GM18867 (cell line): ENCODE results near the gene COTL1.

Source experiments
- ATAC-seq: cut with Tn5 transposase; IDR thresholded peaks from one replicate; pipeline ENCODE4 v1.9.1; 2021; ENCODE audit warnings: mild to moderate bottlenecking, moderate library complexity; ENCODE audit not compliant: unreplicated experiment

Gene COTL1

DNA sequence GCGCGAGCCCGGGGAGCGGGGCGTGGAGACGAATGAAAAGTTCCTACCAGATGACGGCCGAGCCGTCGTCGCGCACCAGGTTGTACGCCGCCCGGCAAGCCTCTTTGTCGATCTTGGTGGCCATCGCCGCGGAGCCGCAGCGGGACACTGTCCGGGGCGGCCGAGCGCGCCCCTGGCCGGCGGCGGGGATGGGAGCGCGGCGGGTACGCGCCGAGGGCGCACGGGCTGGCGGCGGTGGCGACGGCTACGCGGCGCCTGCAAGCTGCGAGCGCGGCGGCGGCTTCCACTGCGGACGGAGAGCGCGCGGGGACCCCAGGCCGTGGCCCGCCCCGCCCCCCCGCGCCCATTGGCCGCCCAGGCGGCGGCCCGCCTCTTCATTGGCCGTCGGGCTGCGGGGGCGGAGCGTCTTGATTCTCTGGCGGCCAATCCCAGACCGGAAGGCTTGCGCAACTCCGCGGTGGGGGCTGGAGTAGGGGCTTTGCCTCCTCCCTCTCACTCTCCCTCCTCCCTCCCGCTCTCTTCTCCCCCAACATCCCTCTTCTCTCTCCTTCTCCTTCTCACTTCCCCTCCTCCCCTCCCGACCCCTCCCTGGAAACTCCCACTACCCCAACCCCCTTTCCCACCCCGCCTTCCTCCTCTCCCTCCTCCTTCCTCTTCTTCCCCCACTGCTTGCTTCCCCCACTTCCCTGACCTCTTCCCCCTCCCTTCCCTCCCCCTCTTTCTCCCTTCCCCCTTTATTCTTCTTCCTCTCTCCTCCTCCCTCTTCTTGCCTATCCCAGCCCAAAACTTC, at the start of gene COTL1:
COTL1 (minus strand) TSS at position 288 of the 790 bp plus-strand sequence; CDS start at position 124, 164 bp downstream.
- ATAC-seq, result peak; percentile 79

DNA sequence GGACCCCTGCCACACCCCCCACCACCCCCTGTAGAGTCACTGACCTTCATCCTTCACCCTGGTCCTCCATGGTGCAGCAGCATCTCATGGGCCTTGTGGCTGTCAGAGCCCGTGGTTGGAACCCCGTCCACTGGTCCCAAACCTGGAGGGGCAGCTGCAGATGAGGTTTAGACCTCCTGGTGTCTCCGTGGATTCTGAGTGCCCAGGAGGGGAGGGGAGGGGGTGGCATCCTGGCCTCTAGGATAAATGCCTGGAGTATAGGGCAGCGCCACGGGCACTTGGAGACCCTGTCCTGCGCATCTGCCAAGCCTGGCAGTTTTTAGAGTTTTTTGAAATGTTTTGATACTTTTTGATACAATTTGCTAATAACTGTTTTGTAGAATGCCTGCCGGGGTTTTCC, 48.0 kb upstream of the COTL1 start:
- ATAC-seq, result no peak

DNA sequence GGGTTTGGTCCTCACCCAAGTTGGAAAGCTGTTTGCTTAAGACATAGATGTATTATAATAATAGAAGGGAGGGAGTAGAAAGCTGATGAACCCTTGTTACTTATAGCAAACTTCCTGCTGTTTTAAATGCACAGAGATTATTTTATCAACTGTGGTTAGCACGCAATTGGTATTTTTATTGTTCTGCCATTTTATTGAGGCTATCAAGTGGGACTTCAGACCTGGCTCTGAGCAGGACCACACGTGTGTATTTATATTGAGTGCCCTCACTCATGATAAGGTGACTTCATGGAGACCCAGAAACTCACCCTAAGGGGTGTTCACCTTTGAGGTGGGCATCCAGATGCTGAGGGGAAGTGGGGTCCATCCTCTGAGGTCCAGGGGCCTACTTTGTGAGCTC, 47.5 kb upstream of the COTL1 start:
- no peak for ATAC-seq

GRCh38 chr16:84663433-84664101, 45.7 kb upstream of the COTL1 start:
- ATAC-seq, result peak; percentile 80

- ATAC-seq, result no peak
Measured at GRCh38 chr16:84662471-84662870, 44.6 kb upstream of the COTL1 start.

GRCh38 chr16:84661418-84662060, 43.7 kb upstream of the COTL1 start:
- ATAC-seq, result no peak

DNA sequence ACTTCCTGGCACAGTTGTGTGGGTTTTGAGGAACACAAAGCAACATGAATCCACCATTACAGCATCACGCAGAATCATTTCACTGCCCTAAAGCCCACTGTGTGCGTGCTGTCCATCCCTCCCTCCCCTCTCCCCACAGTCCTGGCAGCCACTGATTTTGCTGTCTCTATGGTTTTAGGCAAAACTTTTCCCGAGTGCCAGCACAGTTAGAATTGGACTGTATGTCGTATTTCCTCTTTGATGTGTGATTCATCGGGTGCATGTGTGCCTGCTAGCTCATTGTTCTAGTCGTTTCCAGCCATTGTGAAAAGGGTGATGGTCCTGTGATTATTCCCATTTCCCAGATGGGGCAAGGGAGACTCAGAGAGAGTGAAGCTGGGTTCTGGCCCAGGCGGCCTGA, 43.1 kb upstream of the COTL1 start:
- ATAC-seq, result no peak

GRCh38 chr16:84659656-84660300, 41.9 kb upstream of the COTL1 start:
- ATAC-seq, result no peak

DNA sequence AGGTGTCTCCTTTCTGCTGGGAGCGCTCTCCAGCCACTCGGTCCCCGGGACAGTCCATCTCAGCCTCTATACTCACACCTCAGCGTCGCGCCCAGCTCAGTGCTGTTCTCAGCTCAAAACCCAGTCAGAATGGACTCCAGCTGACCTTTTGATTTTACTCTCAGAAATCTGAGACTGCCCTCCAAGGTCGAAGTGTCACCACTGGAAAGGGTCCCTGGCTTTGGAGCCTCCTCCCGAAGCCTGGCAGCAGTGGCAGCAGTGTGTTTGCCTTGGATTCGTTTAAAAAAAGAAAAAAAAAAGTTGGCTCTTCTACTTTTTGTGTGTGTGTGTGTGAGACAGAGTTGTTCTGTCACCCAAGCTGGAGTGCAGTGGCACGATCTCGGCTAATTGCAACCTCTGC, 40.8 kb upstream of the COTL1 start:
- no peak for ATAC-seq

GRCh38 chr16:84657229-84657837, 39.5 kb upstream of the COTL1 start:
- no peak for ATAC-seq

- no peak for ATAC-seq
Measured at GRCh38 chr16:84656649-84657048, 38.8 kb upstream of the COTL1 start.

- ATAC-seq, result no peak
Measured at GRCh38 chr16:84654998-84655397, 37.1 kb upstream of the COTL1 start.

DNA sequence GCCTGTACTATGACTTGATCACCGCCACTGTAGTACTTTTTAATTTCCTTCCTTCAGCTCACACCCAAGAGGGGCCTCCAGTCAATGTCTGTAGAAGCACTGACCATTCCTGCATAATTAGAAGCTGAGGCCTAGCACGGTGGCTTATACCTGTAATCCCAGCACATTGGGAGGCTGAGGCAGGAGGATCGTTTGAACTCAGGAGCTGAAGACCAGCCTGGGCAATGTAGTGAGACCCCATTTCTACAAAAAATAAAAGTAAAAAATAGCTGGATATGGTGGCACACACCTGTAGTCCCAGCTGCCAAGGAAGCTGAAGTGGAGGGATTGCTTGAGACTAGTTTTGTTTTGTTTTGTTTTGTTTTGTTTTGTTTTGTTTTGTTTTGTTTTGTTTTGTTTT, 36.4 kb upstream of the COTL1 start:
- ATAC-seq, result no peak

GRCh38 chr16:84652566-84652965, 34.7 kb upstream of the COTL1 start:
- ATAC-seq, result no peak

GRCh38 chr16:84650062-84650991, 32.4 kb upstream of the COTL1 start:
- ATAC-seq, result no peak

GRCh38 chr16:84649511-84649861, 31.6 kb upstream of the COTL1 start:
- ATAC-seq, result no peak

DNA sequence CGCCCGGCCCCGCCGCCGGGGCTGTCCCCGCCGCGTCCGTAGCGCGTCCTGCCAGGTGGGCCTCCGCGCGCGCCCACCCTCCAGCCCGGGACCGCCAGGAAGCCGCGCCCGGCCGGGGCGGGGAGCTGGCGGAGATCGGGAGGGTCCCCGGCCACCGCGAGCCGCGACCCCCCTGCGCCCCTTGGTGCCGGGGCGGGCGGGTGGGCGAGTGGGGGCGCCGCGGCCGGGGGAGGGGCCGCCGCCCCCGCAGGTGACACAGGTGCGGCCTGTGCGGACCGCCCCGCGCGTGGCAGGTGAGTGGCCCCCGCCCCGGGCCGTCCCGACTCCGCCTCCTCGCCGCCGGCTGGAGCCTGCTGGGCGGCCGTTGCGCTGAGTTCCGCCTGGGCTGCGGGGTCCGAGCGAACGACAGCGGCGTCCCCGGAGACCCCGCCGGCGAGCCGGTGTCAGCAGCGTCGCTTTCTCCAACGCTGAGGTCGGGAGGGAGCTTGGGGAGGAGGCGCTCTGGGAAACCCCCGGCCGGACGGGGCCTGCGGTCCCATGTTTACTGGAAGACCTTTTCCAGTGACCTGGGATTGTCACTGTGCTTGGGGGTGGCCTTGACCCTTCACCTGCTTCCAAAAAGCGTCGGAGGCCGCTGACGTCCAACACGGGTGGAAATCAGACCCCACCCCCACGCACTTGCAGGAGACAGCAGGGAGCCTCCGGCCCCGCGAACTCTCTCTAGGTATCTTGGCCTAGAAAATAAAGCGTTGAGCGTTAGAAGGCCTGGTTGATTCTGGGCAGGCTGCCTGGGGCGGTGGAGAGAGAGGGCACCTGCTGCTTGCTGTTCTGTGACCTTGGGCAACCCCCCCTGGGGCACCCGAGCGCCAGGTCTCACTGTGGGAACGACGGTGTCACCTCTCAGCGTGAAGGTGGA, 31.0 kb upstream of the COTL1 start:
- peak; percentile 77 for ATAC-seq

DNA sequence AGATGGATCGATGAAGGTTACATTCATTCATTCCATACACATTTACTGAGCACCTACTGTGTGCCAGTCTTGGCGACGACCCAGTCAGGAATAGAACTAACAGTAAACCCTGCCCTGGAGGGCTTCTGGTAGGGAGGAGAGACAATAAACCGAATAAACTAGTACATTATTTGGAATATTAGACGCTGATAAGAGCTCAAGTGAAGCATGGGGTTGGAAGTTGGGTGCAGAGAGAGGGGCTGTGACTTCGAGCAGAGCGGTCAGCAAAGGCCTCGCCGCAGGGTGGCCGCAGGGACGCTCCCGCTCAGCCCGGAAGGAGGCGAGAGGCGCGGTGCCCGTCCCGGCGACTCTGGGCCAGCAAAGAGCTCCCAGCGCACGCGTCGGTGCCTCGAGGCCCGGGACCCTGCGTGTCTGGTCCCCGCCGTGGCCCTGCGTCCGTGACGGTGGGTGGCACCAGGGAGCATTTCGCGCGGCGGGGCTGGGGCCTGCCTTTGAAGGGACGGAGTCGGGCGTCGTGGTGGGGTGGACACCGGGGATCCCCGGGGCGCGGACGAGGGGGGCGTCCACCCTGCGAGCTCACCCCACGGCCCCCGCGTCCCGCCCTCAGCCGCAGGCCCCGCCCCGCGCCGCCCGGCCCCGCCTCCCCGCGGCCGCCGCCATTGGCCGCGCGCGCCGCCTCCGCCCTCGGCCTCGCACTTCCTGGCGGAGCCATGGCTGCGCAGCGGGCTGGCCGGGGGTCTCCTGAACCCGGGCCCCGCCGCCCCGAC, 30.1 kb upstream of the COTL1 start, which contains the start of gene KLHL36:
KLHL36 (plus strand) TSS at position 684 of the 767 bp plus-strand sequence. CDS start 2,357 bp downstream, outside the sequence.
- ATAC-seq, result peak; percentile 83
